Measurements from ENCODE around the gene CEP83.

CEP83 gene

DNA sequence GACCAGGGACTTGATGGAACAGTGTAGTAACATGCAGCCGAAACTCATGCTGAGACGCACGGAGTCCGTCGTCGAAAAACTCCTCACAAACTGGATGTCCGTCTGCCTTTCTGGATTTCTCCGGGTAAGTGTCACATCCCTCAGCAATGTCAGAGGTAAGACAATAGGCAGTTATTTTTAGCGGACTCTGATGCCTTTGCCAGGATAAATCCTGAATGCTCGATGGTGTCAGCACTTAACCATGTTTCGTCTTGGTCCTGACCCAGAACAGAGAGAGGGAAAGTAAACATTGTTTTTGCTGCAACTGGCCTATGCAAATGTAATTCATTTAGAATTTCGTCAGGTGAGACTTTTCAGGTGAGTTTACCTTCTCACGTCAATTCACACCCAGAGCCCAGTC is 198.9 kb downstream of the CEP83 start:
- H3K27me3 ChIP-seq (ENCODE audit: low read length), result no peaks in the 10 kb centered on the region
- H3F3A ChIP-seq (ENCODE audit: insufficient read depth), result peaks cover 17% of the 10 kb centered on the region
- H3K36me3 ChIP-seq (ENCODE audit: low read length), result no peaks in the 10 kb centered on the region; the same call in 1 of the 2 replicates
- no peak overlapping the region for H3K4me2 ChIP-seq (ENCODE audit: low read depth, low read length, poor library complexity, severe bottlenecking)
- H3K9me3 ChIP-seq (ENCODE audit: insufficient read depth, low read length), result no peaks in the 10 kb centered on the region
- no peaks in the 10 kb centered on the region for H3K79me2 ChIP-seq (ENCODE audit: insufficient read depth, low read length)
- no peak overlapping the region for H3K4me3 ChIP-seq (ENCODE audit: insufficient read depth, low read length, poor library complexity, severe bottlenecking)
- no peak overlapping the region for H2AFZ ChIP-seq (ENCODE audit: low read depth, low read length, severe bottlenecking)
- no peak overlapping the region for H3K9ac ChIP-seq (ENCODE audit: low read length)
- H4K20me1 ChIP-seq (ENCODE audit: low read depth, low read length), result no peaks in the 10 kb centered on the region
- H3K9me2 ChIP-seq (replicated peaks; ENCODE audit: insufficient read depth, low read length), result no peaks in the 10 kb centered on the region
- H3K27ac ChIP-seq (ENCODE audit: low read depth, low read length), result no peak overlapping the region
- TF ChIP-seq, protein P1, sequence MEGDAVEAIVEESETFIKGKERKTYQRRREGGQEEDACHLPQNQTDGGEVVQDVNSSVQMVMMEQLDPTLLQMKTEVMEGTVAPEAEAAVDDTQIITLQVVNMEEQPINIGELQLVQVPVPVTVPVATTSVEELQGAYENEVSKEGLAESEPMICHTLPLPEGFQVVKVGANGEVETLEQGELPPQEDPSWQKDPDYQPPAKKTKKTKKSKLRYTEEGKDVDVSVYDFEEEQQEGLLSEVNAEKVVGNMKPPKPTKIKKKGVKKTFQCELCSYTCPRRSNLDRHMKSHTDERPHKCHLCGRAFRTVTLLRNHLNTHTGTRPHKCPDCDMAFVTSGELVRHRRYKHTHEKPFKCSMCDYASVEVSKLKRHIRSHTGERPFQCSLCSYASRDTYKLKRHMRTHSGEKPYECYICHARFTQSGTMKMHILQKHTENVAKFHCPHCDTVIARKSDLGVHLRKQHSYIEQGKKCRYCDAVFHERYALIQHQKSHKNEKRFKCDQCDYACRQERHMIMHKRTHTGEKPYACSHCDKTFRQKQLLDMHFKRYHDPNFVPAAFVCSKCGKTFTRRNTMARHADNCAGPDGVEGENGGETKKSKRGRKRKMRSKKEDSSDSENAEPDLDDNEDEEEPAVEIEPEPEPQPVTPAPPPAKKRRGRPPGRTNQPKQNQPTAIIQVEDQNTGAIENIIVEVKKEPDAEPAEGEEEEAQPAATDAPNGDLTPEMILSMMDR (IDR thresholded peaks at IDR 0.05; ENCODE audit: insufficient read depth, low read length, poor library complexity, severe bottlenecking), result no peak
- no peak for TF ChIP-seq EZH2phosphoT487 (conservative IDR thresholded peaks at IDR 0.05; ENCODE audit: low read length)

DNA sequence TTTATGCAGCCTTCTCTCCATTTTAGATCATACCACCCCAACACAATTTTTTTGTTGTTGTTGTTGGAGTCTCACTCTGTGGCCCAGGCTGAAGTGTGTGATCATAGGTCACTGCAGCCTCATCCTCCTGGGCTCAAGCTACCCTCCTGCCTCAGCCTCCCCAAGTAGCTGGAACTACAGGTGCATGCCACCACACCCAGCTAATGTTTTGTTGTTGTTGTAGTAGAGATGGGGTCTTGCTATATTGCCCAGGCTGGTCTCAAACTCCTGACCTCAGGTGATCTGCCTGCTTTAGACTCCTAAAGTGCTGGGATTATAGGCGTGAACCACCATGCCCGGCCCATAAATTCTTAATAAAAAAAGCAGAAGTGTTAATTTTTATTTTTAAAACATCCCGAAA is 199.7 kb downstream of the CEP83 start:
- no peaks in the 10 kb centered on the region for H3K79me2 ChIP-seq (ENCODE audit: insufficient read depth, low read length)
- no peak overlapping the region for H3K4me3 ChIP-seq (ENCODE audit: insufficient read depth, low read length, poor library complexity, severe bottlenecking)
- H3F3A ChIP-seq (ENCODE audit: insufficient read depth), result peaks cover 17% of the 10 kb centered on the region
- no peak overlapping the region for H3K4me2 ChIP-seq (ENCODE audit: low read depth, low read length, poor library complexity, severe bottlenecking)
- no peaks in the 10 kb centered on the region for H4K20me1 ChIP-seq (ENCODE audit: low read depth, low read length)
- no peaks in the 10 kb centered on the region for H3K9me2 ChIP-seq (replicated peaks; ENCODE audit: insufficient read depth, low read length)
- H3K9me3 ChIP-seq (ENCODE audit: insufficient read depth, low read length), result no peaks in the 10 kb centered on the region
- H3K27ac ChIP-seq (ENCODE audit: low read depth, low read length), result no peak overlapping the region
- H3K27me3 ChIP-seq (ENCODE audit: low read length), result no peaks in the 10 kb centered on the region
- H3K36me3 ChIP-seq (ENCODE audit: low read length), result no peaks in the 10 kb centered on the region
- TF ChIP-seq, protein P1 (IDR thresholded peaks at IDR 0.05; ENCODE audit: insufficient read depth, low read length, poor library complexity, severe bottlenecking), result no peak
- TF ChIP-seq EZH2phosphoT487 (conservative IDR thresholded peaks at IDR 0.05; ENCODE audit: low read length), result no peak
- no peak overlapping the region for H2AFZ ChIP-seq (ENCODE audit: low read depth, low read length, severe bottlenecking)
- no peak overlapping the region for H3K9ac ChIP-seq (ENCODE audit: low read length)

DNA sequence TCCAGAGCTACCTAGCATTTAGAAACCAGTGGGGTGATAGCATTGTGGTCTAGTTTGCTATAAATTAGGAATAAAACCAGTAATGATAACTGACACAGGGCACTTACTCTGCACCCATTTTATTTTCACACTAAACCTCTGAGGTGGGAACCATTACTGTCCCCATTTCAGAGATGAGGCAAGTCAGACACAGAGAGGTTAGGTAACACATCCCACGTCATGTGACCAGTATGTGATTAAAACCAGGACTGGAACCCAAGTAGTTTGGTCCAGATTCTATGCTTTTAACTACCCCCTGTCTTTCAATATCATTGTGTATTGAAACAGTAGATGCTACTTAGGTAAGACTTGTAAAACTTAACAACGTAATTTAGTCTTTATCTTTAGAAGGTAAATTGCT is 201.1 kb downstream of the CEP83 start:
- H3K79me2 ChIP-seq (ENCODE audit: insufficient read depth, low read length), result no peaks in the 10 kb centered on the region
- no peak overlapping the region for H3K9ac ChIP-seq (ENCODE audit: low read length)
- peak overlapping the region; percentile 90 for H2AFZ ChIP-seq (ENCODE audit: low read depth, low read length, severe bottlenecking)
- H3K4me3 ChIP-seq (ENCODE audit: insufficient read depth, low read length, poor library complexity, severe bottlenecking), result no peak overlapping the region
- no peaks in the 10 kb centered on the region for H3K9me3 ChIP-seq (ENCODE audit: insufficient read depth, low read length)
- H3K36me3 ChIP-seq (ENCODE audit: low read length), result no peaks in the 10 kb centered on the region
- H3F3A ChIP-seq (ENCODE audit: insufficient read depth), result peaks cover 17% of the 10 kb centered on the region
- H3K27ac ChIP-seq (ENCODE audit: low read depth, low read length), result peak overlapping the region; percentile 64
- H3K4me2 ChIP-seq (ENCODE audit: low read depth, low read length, poor library complexity, severe bottlenecking), result peak overlapping the region; percentile 71
- TF ChIP-seq, protein P1 (IDR thresholded peaks at IDR 0.05; ENCODE audit: insufficient read depth, low read length, poor library complexity, severe bottlenecking), result no peak
- no peak for TF ChIP-seq EZH2phosphoT487 (conservative IDR thresholded peaks at IDR 0.05; ENCODE audit: low read length)
- H3K27me3 ChIP-seq (ENCODE audit: low read length), result no peaks in the 10 kb centered on the region
- H3K9me2 ChIP-seq (replicated peaks; ENCODE audit: insufficient read depth, low read length), result no peaks in the 10 kb centered on the region
- H4K20me1 ChIP-seq (ENCODE audit: low read depth, low read length), result no peaks in the 10 kb centered on the region
